ENCODE measurements around the gene RGL3. TPM values are rescaled to one million over a fixed set of nuclear protein-coding genes. Genes with fewer than 3 reads are reported as not detected.

RGL3 gene
- total RNA-seq, 1 experiment from 2014 or later: 7.3 TPM

Small RNA genes within 50 kb of the gene (small RNA-seq; reads per million reads assigned to genes)
- gene RF00019: 0 reads per million in 2 experiments

Other genes with a start within 250 kb of the RGL3 start
- 14.2 and 15.0 TPM in 2 replicates for gene KANK2, start 221.8 kb downstream of the RGL3 start, total RNA-seq (2014; rRNA removed; shearing (Covaris generic))
- gene ANGPTL8, start 179.7 kb downstream of the RGL3 start, total RNA-seq (2014; rRNA removed; shearing (Covaris generic)): not detected in 2 replicates
- gene DOCK6, start 156.8 kb downstream of the RGL3 start, total RNA-seq (2014; rRNA removed; shearing (Covaris generic)): 13.9 and 15.1 TPM in 2 replicates
- not detected in 2 replicates for gene TSPAN16, start 123.2 kb downstream of the RGL3 start, total RNA-seq (2014; rRNA removed; shearing (Covaris generic))
- 10.7 and 12.3 TPM in 2 replicates for gene RAB3D, start 79.7 kb downstream of the RGL3 start, total RNA-seq (2014; rRNA removed; shearing (Covaris generic))
- gene TMEM205, start 73.0 kb downstream of the RGL3 start, total RNA-seq (2014; rRNA removed; shearing (Covaris generic)): 114 and 151 TPM in 2 replicates
- 7.1 and 7.2 TPM in 2 replicates for gene CCDC159, start 72.8 kb downstream of the RGL3 start, total RNA-seq (2014; rRNA removed; shearing (Covaris generic))
- gene PLPPR2, start 63.9 kb downstream of the RGL3 start, total RNA-seq (2014; rRNA removed; shearing (Covaris generic)): 8.0 and 8.4 TPM in 2 replicates
- 0.66 and 1.4 TPM in 2 replicates for gene SWSAP1, start 44.6 kb downstream of the RGL3 start, total RNA-seq (2014; rRNA removed; shearing (Covaris generic))
- 6.3 and 7.9 TPM in 2 replicates for gene EPOR, start 35.0 kb downstream of the RGL3 start, total RNA-seq (2014; rRNA removed; shearing (Covaris generic))
- gene ODAD3, start 15.8 kb upstream of the RGL3 start, total RNA-seq (2014; rRNA removed; shearing (Covaris generic)): 0.20 and 0.47 TPM in 2 replicates
- gene PRKCSH, start 16.3 kb upstream of the RGL3 start, total RNA-seq (2014; rRNA removed; shearing (Covaris generic)): 122 and 131 TPM in 2 replicates
- gene ELAVL3, start 61.7 kb upstream of the RGL3 start, total RNA-seq (2014; rRNA removed; shearing (Covaris generic)): not detected in 2 replicates
- gene ZNF653, start 86.5 kb upstream of the RGL3 start, total RNA-seq (2014; rRNA removed; shearing (Covaris generic)): 5.2 and 5.6 TPM in 2 replicates
- 37.3 and 40.3 TPM in 2 replicates for gene ECSIT, start 109.8 kb upstream of the RGL3 start, total RNA-seq (2014; rRNA removed; shearing (Covaris generic))
- gene CNN1, start 119.5 kb upstream of the RGL3 start, total RNA-seq (2014; rRNA removed; shearing (Covaris generic)): not detected in 2 replicates
- gene ELOF1, start 139.9 kb upstream of the RGL3 start, total RNA-seq (2014; rRNA removed; shearing (Covaris generic)): 31.6 and 35.3 TPM in 2 replicates
- not detected in 2 replicates for gene ACP5, start 158.3 kb upstream of the RGL3 start, total RNA-seq (2014; rRNA removed; shearing (Covaris generic))
- 9.6 and 10.9 TPM in 2 replicates for gene ZNF627, start 178.2 kb upstream of the RGL3 start, total RNA-seq (2014; rRNA removed; shearing (Covaris generic))

Data from NCI-H460 (cell line).